MM.1S (cell line): Measurements from ENCODE around the gene CNTNAP2.

Experiments used
- CTCF ChIP-seq: fragments of 300-600 bp; sonication (generic); IDR thresholded peaks from 2 replicates; pipeline ENCODE4 v1.5.1; 2016; ENCODE audit warnings: antibody characterized with exemption, low read length, mixed read lengths
- EZH2phosphoT487 ChIP-seq: fragments of 300-600 bp; sonication (generic); IDR thresholded peaks from 2 replicates; pipeline ENCODE4 v1.6.1; 2018; ENCODE audit warnings: antibody characterized with exemption, low read length

- TF ChIP-seq CTCF, result no peak
- no peak for TF ChIP-seq EZH2phosphoT487
These were observed 821.2 kb downstream of the CNTNAP2 start for GRCh38 chr7:146937836-146938235.
